ENCODE results near the gene FBF1. TPM values are rescaled to one million over a fixed set of nuclear protein-coding genes. Genes with fewer than 3 reads are reported as not detected.

FBF1 gene
- total and polyA plus RNA-seq, 9 of the 15 experiments (the other 6 are each of a cell fraction or from before 2014, with no cell fraction given): 0.46 to 14.9 (median 7.5) TPM

DNA sequence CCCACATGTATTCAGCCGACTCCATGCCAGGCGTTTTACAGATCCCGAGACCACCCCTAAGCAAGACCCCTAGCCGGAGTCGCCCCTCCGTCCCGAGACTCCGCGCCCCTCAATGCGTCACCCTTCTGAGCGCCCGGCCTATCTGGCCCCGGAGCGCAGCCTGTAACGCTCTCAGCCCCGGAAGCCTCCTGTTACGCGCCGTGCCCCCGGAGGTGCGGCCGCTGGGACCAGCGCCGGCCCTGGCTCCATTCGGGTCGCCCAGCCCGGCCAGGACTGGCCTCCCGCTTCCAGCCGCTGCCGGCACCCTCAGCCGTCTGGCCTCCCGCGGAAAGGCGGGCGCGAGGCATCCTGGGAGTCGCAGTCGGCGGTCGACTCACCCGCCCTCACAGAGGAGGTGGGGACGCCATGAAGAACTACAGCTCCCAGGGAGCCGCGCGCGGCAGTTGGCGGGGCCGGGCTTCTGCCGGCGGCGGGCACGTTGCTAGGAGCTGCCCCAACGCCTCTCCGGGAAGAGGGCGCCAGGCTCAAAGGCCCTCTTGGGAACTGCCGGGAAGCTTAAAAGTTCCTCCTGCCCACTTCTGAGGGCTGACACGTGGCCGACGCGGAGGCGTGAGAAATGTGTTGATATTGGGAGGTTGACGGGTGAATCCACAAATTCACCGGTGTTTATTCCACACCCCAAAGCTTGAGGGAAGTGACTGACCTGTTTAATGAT, at the start of gene FBF1 (continued):
- TF ChIP-seq, protein P1, sequence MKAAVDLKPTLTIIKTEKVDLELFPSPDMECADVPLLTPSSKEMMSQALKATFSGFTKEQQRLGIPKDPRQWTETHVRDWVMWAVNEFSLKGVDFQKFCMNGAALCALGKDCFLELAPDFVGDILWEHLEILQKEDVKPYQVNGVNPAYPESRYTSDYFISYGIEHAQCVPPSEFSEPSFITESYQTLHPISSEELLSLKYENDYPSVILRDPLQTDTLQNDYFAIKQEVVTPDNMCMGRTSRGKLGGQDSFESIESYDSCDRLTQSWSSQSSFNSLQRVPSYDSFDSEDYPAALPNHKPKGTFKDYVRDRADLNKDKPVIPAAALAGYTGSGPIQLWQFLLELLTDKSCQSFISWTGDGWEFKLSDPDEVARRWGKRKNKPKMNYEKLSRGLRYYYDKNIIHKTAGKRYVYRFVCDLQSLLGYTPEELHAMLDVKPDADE (conservative IDR thresholded peaks at IDR 0.05; ENCODE audit: control insufficient read depth, low read depth, low read length): peak; percentile 94
- no peak for TF ChIP-seq ZNF3 (CRISPR knock-in tag; IDR thresholded peaks at IDR 0.05)
- peak; percentile 66; the same call in 1 of the 2 replicates for TF ChIP-seq CHCHD3 (CRISPR knock-in tag; IDR thresholded peaks at IDR 0.05)
- TF ChIP-seq POLR3A (IDR thresholded peaks at IDR 0.05; ENCODE audit: borderline replicate concordance, extremely low read depth, insufficient read depth, insufficient read length): no peak
- TF ChIP-seq, protein P2, sequence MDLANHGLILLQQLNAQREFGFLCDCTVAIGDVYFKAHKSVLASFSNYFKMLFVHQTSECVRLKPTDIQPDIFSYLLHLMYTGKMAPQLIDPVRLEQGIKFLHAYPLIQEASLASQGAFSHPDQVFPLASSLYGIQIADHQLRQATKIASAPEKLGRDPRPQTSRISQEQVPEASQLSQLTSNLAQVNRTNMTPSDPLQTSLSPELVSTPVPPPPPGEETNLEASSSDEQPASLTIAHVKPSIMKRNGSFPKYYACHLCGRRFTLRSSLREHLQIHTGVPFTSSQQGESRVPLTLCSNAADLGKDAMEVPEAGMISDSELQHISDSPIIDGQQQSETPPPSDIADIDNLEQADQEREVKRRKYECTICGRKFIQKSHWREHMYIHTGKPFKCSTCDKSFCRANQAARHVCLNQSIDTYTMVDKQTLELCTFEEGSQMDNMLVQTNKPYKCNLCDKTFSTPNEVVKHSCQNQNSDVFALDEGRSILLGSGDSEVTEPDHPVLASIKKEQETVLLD (IDR thresholded peaks at IDR 0.05): no peak
- no peak for TF ChIP-seq ZNF584 (CRISPR knock-in tag; IDR thresholded peaks at IDR 0.05; ENCODE audit: low read depth)
- TF ChIP-seq KLF10 (CRISPR knock-in tag; IDR thresholded peaks at IDR 0.05): no peak
- TF ChIP-seq, protein P3, sequence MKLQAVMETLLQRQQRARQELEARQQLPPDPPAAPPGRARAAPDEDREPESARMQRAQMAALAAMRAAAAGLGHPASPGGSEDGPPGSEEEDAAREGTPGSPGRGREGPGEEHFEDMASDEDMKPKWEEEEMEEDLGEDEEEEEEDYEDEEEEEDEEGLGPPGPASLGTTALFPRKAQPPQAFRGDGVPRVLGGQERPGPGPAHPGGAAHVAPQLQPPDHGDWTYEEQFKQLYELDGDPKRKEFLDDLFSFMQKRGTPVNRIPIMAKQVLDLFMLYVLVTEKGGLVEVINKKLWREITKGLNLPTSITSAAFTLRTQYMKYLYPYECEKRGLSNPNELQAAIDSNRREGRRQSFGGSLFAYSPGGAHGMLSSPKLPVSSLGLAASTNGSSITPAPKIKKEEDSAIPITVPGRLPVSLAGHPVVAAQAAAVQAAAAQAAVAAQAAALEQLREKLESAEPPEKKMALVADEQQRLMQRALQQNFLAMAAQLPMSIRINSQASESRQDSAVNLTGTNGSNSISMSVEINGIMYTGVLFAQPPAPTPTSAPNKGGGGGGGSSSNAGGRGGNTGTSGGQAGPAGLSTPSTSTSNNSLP (IDR thresholded peaks at IDR 0.05; ENCODE audit: borderline replicate concordance, low read depth, low read length): no peak; the same call in 1 of the 2 replicates
- TF ChIP-seq CEBPB (tag; IDR thresholded peaks at IDR 0.05): no peak
- TF ChIP-seq TAL1 (IDR thresholded peaks at IDR 0.05): no peak
- TF ChIP-seq POLR2H (tag; IDR thresholded peaks at IDR 0.05; ENCODE audit: low read depth): peak; percentile 80
- TF ChIP-seq, protein P4, sequence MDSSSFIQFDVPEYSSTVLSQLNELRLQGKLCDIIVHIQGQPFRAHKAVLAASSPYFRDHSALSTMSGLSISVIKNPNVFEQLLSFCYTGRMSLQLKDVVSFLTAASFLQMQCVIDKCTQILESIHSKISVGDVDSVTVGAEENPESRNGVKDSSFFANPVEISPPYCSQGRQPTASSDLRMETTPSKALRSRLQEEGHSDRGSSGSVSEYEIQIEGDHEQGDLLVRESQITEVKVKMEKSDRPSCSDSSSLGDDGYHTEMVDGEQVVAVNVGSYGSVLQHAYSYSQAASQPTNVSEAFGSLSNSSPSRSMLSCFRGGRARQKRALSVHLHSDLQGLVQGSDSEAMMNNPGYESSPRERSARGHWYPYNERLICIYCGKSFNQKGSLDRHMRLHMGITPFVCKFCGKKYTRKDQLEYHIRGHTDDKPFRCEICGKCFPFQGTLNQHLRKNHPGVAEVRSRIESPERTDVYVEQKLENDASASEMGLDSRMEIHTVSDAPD (CRISPR knock-in tag; IDR thresholded peaks at IDR 0.05): no peak
- peak; percentile 44; the same call in 1 of the 2 replicates for TF ChIP-seq ZNF282 (CRISPR knock-in tag; IDR thresholded peaks at IDR 0.05)
- no peak for TF ChIP-seq WHSC1 (IDR thresholded peaks at IDR 0.05; ENCODE audit: low read length)
- TF ChIP-seq, protein P5, sequence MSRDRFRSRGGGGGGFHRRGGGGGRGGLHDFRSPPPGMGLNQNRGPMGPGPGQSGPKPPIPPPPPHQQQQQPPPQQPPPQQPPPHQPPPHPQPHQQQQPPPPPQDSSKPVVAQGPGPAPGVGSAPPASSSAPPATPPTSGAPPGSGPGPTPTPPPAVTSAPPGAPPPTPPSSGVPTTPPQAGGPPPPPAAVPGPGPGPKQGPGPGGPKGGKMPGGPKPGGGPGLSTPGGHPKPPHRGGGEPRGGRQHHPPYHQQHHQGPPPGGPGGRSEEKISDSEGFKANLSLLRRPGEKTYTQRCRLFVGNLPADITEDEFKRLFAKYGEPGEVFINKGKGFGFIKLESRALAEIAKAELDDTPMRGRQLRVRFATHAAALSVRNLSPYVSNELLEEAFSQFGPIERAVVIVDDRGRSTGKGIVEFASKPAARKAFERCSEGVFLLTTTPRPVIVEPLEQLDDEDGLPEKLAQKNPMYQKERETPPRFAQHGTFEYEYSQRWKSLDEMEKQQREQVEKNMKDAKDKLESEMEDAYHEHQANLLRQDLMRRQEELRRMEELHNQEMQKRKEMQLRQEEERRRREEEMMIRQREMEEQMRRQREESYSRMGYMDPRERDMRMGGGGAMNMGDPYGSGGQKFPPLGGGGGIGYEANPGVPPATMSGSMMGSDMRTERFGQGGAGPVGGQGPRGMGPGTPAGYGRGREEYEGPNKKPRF (IDR thresholded peaks at IDR 0.05; ENCODE audit: low read depth, low read length): no peak
- TF ChIP-seq ILF3 (IDR thresholded peaks at IDR 0.05; ENCODE audit: borderline replicate concordance): no peak
- TF ChIP-seq, protein P6, sequence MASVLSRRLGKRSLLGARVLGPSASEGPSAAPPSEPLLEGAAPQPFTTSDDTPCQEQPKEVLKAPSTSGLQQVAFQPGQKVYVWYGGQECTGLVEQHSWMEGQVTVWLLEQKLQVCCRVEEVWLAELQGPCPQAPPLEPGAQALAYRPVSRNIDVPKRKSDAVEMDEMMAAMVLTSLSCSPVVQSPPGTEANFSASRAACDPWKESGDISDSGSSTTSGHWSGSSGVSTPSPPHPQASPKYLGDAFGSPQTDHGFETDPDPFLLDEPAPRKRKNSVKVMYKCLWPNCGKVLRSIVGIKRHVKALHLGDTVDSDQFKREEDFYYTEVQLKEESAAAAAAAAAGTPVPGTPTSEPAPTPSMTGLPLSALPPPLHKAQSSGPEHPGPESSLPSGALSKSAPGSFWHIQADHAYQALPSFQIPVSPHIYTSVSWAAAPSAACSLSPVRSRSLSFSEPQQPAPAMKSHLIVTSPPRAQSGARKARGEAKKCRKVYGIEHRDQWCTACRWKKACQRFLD (CRISPR knock-in tag; IDR thresholded peaks at IDR 0.05): no peak; the same call in 1 of the 2 replicates
- no peak for TF ChIP-seq SNRNP70 (optimal IDR thresholded peaks at IDR 0.05; ENCODE audit: low read depth, low read length)
